ENCODE results near the gene TMEM109.

TMEM109 gene, protein sequence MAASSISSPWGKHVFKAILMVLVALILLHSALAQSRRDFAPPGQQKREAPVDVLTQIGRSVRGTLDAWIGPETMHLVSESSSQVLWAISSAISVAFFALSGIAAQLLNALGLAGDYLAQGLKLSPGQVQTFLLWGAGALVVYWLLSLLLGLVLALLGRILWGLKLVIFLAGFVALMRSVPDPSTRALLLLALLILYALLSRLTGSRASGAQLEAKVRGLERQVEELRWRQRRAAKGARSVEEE

DNA sequence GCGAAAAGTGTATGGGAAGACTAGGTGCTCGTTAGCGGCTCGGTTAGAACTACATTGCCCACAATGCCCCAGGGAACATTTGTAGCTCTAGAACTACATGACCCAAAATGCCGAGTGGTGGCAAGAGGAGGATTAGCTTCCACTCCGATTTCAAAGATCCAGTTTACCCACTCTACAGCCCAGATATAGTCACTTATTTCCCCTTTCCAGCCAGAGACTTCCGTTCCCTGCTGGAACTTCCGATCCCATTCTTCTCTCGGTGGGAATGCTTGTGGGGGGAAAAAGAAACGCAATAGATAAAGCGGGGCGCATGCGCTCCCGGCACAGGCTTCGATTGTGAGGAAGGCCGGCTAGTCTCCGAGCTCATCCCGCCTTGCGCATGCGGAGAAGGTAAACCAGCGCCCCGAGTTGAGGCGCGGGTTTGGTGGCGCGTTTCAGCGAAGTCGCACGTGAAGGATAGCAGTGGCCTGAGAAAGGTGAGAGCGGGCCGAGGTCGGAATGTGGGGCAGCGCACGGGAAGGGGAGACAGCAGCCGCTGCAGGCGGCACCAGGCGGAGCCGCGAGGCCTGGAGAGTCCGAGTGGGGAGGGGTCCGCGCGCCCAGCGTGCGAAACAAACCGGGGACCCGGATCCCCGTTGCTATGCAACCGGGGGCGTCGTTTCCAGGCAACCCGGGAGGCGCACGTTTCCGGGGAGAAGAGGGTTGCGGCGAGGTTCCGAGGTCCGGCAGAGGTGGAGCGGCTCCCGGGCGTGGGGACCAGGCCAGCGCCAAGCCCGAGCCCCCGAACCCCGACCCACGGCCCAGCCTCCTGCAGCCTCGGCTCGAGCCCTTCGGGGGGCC is at the start of gene TMEM109:
Gene TMEM109 (plus strand): TSS at position 366 of the 840 bp plus-strand sequence. CDS start 5,536 bp downstream, outside the sequence.
- DNase-seq, result peak; percentile 90 to 93

DNA sequence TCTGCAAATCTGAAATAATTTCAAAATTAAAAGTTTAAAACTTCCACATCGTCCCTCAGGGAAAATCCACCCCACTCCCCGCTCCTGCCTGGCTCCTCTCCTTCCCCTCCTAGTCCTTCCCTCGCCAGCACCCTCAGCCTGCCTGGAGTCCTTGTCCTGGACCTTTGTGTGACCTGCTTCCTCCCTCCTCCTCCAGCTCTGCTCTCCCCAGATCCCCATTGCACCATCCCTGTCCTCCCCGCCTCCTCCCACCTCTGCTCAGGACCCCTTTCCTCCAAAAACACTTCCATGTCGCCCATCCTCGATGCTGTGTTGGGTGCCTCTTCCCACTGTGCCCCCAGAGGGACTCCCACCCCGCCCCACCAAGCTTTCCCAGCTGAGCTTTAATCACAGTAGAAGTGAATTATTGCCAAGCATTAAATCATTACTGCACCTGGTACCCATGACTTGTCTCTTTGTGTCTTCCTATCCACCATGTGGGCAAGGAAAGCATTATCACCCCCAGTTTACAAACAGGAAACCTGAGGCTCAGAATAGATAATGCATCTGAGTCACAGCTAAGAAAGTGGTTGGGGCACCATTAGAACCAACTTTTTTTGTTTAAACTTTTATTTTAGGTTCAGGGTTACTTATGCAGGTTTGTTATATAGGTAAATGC is 49.0 kb upstream of the TMEM109 start:
- DNase-seq, result no peak

DNA sequence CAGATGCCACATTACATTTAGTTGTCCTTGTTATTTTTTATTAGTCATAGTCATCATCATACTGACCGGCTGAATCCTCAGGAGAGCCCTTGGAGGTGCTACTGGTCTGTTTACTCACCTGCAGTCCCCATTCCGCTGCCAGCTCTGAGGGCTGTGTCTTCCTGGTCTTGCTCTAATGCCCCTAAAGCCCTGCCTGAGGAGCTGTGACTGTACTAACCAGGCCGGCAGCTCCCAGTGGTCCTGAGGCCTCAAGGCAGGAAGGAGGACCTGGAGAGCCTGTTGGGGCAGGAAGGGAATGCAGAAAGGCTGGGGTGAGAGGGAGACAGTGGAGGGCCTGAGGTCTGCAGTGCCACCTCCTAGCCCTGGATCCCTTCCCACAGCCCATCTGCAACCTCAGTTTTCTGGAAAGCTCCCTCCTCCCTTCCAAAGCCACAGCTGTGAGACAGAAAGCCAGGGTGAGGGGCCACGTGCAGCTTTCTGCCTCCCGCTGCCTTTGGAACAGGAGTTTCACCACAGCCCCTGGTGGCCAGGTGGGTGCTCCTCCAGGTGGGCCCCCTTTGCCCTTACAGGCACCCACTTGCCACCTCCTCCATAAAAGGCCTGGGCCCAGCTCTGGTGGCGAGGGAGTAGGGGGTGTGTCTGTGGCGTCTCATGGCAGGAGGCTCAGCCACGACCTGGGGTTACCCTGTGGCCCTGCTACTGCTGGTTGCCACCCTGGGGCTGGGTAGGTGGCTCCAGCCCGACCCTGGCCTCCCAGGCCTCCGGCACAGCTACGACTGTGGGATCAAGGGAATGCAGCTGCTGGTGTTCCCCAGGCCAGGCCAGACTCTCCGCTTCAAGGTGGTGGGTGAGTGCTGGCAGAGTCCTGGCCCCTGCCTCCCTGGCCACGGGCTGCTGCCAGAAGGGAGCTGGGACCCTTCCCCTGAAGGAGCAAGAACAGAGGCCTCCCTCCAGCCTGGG is 46.8 kb upstream of the TMEM109 start, which contains the start of gene ZP1:
Gene ZP1 (plus strand): TSS at position 632 of the 960 bp plus-strand sequence. CDS start 20 bp downstream, at position 652.
- no peak for DNase-seq

DNA sequence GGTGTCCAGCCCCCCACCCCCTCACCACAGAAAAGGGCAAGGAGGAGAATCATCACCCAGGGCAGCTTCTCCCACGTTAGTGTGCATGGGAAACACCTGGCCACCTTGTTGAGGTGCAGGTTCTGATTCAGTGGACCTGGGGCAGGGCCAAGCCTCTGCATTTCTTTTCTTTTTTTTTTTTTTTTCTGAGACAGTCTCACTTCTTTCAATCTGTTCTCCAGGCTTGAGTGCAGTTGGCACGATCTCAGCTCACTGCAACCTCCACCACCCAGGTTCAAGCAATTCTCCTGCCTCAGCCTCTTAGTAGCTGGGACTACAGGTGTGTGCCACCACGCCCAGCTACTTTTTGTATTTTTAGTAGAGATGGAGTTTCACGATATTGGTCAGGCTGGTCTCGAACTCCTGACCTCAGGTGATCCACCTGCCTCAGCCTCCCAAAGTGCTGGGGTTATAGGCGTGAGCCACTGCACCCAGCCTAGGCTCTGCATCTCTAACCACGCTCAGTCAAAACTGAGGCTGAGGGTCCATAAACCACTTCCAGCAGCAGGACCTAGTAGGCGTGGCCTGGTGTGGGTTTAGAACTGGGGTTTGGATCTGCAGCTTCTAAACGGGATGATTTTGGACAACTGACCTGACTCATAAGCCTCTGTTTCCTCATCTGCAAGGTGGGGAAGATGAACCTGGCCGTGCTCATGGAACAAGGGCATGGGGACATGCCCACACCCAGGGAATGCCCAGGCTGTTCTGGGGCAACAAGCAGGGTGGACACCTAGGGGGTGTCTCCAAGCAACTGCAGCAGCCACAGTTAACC is 45.9 kb upstream of the TMEM109 start:
- DNase-seq, result no peak

DNA sequence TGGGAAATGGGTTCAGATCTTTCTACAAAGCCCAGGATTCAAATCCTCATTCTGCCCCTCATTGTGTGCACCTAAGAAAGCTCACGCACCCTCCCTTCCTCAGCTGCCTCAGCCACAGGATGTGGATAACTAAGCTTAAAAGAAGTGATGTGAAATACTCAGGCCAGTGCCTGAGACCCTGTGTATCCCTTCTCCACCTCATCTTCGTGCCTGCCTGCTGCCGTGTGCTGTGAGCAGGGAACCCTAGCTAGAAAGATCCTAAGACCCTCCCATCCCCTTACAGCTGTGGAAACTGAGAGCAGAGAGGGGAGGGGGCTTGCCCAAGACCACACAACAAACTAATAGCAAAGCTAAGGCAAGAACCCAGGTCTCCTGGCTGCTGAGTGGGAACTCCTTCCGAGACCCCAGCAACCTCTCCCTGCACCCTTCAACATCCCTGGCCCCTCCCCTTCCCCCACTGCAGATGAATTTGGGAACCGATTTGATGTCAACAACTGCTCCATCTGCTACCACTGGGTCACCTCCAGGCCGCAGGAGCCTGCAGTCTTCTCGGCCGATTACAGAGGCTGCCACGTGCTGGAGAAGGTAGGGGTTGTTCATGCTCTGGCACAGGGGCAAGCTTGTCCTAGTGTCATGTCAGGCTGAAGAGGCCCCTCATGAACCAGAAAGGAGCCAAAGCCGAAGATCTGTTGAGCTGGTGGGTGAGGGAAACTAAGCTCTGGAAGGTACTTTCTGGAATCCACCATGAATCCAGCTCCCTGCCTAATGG is 45.1 kb upstream of the TMEM109 start:
- no peak for DNase-seq

DNA sequence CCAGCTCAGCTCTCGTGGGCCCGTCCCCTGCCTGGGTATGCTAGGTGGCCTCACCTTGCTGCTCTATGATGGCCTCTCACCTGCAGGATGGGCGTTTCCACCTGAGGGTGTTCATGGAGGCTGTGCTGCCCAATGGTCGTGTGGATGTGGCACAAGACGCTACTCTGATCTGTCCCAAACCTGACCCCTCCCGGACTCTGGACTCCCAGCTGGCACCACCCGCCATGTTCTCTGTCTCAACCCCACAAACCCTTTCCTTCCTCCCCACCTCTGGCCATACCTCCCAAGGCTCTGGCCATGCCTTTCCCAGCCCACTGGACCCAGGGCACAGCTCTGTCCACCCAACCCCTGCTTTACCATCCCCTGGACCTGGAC is 44.5 kb upstream of the TMEM109 start:
- DNase-seq, result no peak

DNA sequence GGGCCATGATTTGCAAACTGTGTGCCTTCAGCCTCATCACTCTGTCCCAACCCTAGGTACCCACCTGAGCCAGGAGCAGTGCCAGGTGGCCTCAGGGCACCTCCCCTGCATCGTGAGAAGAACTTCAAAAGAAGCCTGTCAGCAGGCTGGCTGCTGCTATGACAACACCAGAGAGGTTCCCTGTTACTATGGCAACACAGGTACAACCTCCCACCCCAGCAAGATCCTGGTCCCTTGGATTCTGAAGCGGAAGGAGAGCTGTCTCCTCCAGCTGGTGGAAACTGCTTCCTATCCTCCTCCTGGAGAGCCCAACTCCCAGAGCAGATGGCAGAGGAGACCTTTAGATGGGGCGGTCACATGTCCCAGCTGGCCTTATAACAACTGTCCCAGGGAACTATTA is 43.7 kb upstream of the TMEM109 start:
- no peak for DNase-seq

DNA sequence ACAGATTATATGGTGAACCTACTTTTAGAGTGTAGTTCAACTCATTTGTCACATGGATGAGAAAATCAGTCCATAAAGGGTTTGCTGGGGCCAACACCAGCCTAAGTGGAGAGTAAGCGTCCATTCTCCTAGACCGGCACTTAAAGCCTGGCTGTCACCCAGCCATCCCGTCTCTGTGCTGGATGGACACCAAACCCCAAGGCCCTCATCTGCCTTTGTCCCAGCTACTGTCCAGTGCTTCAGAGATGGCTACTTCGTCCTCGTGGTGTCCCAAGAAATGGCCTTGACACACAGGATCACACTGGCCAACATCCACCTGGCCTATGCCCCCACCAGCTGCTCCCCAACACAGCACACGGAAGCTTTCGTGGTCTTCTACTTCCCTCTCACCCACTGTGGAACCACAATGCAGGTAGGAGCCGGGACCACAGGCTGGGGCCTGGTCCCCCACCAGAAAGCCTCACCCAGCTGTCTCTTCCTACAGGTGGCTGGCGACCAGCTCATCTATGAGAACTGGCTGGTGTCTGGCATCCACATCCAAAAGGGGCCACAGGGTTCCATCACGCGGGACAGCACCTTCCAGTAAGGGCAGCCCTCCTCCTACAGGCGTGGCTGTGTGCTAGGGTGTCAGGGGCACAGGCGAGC is 43.1 kb upstream of the TMEM109 start:
- no peak for DNase-seq

DNA sequence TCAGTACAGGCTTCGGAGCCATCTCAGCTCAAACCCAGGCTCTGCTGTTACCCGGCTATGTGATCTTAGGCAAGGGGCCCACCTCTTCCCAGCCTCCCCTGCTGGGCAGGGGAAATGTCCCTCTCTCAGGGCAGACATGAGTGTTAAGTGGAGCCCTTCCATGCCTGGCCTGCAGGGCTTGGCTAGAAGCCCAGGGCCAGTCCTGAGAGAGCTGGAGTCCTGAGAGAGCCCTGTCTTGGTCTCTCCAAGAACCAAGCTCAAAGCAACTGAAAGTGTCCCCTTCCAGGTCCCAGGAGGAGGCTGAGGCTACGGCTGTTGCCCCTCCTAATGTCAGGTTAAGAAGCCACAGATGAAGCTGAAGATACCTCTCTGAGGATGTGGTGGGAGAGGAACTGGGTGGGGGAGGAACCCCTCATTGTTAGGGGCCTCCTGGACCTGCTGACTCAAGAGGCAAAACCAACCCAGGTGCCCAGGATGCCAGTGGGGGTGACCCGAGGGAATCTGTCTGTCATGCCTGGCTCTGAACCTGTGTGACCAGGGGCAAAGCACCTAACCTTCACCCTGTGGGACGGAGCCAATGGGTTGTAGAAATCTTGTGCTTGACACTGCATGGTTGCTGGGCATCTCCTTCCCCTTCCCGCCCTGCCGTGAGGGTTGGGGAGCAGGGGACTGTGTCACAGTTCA is 42.4 kb upstream of the TMEM109 start:
- no peak for DNase-seq

DNA sequence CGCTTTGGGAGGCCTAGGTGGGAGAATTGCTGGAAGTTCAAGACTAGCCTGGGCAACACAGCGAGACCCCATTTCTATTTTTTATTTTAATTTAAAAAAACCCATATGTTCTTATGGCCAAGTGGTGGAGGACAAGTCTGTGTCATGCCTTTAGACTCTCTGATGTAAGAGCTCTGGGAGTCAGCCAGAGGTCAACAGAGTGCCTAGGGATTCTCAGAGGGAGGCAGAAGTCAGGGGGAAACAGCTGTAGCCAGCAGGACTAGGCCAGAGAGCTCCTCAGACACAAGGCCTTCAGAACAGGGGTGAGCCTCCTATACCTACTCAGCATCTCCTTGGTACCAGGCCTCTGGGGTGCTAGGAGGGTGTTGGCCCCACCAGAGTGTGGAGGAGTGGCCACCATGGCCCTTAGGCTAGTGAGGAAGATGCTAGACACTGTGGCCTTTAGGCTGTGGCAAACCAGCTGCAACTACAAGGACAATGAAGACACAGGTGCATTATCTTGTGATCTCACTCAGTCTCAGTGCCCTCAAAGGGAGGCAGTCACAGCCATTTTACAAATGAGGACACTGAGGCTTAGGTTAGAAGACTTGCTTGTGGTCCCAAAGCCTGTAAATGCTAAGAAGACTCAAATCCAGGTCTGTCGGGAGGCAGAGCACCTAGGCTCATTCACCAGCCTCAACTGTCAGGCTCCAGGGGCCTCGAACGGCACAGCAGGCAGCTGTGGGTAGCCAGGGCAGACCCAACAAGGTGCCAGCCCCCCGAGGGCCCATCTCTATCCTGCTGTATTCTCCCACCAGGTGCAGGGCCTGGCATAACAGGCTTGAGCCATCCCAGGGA is 41.6 kb upstream of the TMEM109 start:
- no peak for DNase-seq

DNA sequence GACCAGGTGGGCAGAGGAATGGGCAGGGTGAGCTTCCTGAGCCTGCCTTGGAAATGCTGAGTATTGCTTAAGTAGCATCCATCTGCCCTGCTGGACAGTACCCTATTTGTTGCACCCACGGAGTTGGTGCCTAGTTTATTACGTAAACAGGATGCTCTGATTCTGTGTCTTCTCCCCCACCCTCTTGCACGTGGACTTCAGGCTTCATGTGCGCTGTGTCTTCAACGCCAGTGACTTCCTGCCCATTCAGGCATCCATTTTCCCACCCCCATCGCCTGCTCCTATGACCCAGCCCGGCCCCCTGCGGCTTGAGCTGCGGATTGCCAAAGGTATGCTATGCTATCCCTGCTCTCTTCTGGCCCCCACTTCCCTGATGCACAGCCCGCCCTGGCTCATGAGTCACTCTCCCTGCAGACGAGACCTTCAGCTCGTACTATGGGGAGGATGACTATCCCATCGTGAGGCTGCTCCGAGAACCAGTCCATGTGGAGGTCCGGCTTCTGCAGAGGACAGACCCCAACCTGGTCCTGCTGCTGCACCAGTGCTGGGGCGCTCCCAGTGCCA is 40.9 kb upstream of the TMEM109 start:
- DNase-seq, result no peak

DNA sequence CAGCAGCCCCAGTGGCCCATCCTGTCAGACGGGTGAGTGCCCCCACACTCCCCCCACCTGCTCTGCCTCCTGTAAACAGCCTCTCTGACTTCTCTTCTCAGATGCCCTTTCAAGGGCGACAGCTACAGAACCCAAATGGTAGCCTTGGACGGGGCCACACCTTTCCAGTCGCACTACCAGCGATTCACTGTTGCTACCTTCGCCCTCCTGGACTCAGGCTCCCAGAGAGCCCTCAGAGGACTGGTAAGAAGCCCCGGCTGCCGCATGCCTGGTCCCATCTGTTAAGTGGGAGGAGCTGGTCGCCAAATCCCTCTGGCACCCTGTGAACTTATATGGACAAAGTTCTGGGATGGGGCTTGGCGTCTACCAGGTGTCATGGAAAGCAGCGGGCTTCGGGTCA is 40.4 kb upstream of the TMEM109 start:
- no peak for DNase-seq

DNA sequence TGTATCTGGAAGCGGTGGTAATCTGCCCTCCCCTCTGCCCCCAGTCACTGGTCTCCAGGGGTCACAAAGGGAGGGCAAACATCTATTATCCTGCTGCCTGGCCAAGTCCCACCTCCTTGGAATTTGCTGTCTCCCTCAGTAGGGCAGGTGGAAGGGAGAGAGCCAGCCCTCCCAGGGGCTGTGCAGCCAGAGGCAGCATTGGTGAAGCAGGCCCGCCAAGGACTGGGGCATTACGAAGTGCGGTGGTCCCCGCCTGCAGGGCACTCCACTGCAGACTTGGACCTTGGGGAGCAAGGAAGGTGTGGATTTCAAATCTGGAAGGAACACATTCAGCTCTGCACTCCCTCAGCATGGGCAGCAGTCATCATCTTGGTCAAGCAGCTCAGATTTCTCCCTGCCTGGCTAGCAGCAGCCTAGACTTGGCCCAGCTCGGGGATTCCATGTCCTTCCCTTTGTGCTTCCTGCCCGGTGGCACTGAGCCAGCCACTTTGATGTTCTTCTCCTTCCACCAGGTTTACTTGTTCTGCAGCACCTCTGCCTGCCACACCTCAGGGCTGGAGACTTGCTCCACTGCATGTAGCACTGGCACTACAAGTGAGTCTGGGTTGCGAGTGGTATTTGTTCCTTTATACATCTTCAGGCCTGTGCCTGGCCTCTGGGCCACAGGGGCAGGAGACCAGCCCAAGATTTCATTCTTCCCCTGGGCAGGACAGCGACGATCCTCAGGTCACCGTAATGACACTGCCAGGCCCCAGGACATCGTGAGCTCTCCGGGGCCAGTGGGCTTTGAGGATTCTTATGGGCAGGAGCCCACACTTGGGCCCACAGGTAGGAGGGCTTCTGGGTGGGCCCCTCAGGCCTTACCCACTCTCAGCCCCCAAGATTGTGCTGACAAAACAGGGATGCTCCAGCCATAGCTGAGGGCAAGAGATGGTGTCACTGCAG is 39.3 kb upstream of the TMEM109 start:
- DNase-seq, result no peak

DNA sequence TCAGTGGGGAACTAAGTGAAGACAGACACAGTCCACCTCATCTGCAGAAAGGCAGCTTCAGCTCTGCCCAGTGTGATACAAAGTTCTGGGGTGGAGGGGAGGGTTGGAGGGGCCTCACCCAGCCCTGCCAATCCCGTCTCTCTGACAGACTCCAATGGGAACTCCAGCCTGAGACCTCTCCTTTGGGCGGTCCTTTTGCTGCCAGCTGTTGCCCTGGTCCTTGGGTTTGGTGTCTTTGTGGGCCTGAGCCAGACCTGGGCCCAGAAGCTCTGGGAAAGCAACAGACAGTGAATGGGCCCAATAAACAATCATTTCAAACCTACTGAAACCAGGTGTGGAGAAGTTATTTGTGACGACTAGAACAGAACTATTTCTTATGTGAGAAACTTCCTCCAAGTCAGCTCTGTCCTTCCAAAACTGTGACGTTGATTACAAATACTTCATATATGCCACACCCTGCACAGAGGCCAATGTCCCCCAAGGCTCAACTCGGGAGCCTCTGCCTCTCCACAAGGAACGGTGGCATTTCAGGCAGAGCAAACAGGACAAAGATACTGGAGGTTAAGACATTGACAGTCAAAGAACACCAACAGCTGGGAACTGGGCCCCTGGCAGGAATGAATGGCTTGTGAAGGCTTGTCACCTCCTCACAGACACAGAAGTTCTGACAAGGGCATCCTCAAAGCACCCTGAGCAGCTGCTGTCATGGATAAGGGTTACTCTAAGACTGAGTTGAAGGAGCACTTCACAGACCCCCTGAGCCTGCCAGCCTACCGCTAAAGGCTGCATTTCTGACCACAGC is 38.4 kb upstream of the TMEM109 start:
- DNase-seq, result no peak

DNA sequence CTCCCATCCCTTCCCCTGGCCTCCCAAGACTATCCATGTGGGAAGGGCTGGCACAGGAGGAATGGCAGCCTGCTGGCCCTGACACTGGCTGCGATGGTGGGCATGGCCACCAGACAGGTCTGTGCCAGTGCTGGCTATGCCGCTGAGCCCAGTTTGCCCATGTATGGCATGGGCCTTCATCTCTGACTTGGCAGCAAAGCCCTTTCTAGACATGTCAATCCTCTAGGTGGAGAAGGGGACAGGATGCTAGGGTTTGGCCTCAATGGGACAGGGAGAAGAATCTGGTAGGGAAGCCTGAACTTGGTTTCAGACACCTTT is 37.8 kb upstream of the TMEM109 start:
- DNase-seq, result no peak
